ENCODE data around the gene CBFA2T2. TPM values are rescaled to one million over a fixed set of nuclear protein-coding genes. Genes with fewer than 3 reads are reported as not detected.
A peak's percentile ranks its signal among the peaks of the same experiment; 100 is the strongest.
"Not testable (repeated sequence)": the region's sequence is repeated elsewhere in the genome, so short reads cannot be mapped to it uniquely, and the experiment has no call there.

CBFA2T2 gene
- total and polyA plus RNA-seq, 10 of the 15 experiments (the other 5 are each of a cell fraction or from before 2014, with no cell fraction given), result 0.61 to 8.6 (median 5.5) TPM

- no peak overlapping the region for H2AFZ ChIP-seq (ENCODE audit: control insufficient read depth, low read depth, low read length)
- 24% methylated on average over 4 of the region's 4 CpGs for WGBS (ENCODE audit: insufficient coverage, insufficient replicate concordance, low lambda C conversion rate, missing lambda C conversion rate)
- no peak for TF ChIP-seq PAX8 (IDR thresholded peaks at IDR 0.05)
- H3K27me3 ChIP-seq (replicated peaks in 1 of 2; ENCODE audit: control insufficient read depth in 2 of 2, insufficient read depth in 2 of 2, low read length in 1 of 2), result no peaks in the 10 kb centered on the region
- ChIA-PET SMC1A (ENCODE audit: uncharacterized antibody, unreplicated experiment) (interaction anchor here (1.3 kb wide), 1 partner anchor 10 kb away, joined by 3 read pairs; no protein-coding TSS in a partner anchor), RAD21 (ENCODE audit: unreplicated experiment) (interaction anchor here (1.7 kb wide), 1 partner anchor 661 kb away, joined by 3 read pairs; the partner anchor contains the start of gene EIF2S2), POLR2A (no interaction called here), CTCF (no interaction called here)
- H3K79me2 ChIP-seq (ENCODE audit: control insufficient read depth, insufficient read depth, low read length), result no peaks in the 10 kb centered on the region
- H3K36me3 ChIP-seq (ENCODE audit: control insufficient read depth in 2 of 2, insufficient read depth in 2 of 2, low read length in 1 of 2), result no peaks in the 10 kb centered on the region
- no peaks in the 10 kb centered on the region for H3K4me1 ChIP-seq (ENCODE audit: control insufficient read depth, insufficient read depth, low read length)
- no peak overlapping the region for H3K27ac ChIP-seq (ENCODE audit: control insufficient read depth, insufficient read depth)
- ATAC-seq (no peak), FAIRE-seq (no peak), DNase-seq (ENCODE audit: low read depth, low spot score) (no peak)
- no peak overlapping the region for H3K4me2 ChIP-seq (ENCODE audit: control insufficient read depth, insufficient read depth)
- no peak overlapping the region for H3K9ac ChIP-seq (ENCODE audit: control insufficient read depth, insufficient read depth, low read length)
- BruUV-seq (replicated peaks), result no TSS peak
- in situ Hi-C loops (cut with MboI), result loop anchor here (5.0 kb wide), 1 partner anchor 201 kb away; no protein-coding TSS in a partner anchor
- no peaks in the 10 kb centered on the region; the same call in 1 of the 2 replicates for H4K20me1 ChIP-seq (ENCODE audit: control insufficient read depth, insufficient read depth)
- intact Hi-C loops (cut with micrococcal nuclease; ENCODE audit: unreplicated experiment), result no loop called here
- H3K4me3 ChIP-seq, result no peak overlapping the region
- H3K9me3 ChIP-seq (replicated peaks; ENCODE audit: control insufficient read depth, insufficient read depth, low read length), result no peaks in the 10 kb centered on the region; the same call in 2 of the 3 replicates
These were observed 39.0 kb upstream of the CBFA2T2 start for GRCh38 chr20:33450867-33451266.

- H2AFZ ChIP-seq (ENCODE audit: control insufficient read depth, low read depth, low read length); H3K27ac ChIP-seq (ENCODE audit: control insufficient read depth, insufficient read depth); H3K27me3 ChIP-seq (replicated peaks in 1 of 2; ENCODE audit: control insufficient read depth in 2 of 2, insufficient read depth in 2 of 2, low read length in 1 of 2); H3K4me1 ChIP-seq (ENCODE audit: control insufficient read depth, insufficient read depth, low read length); H3K79me2 ChIP-seq (ENCODE audit: control insufficient read depth, insufficient read depth, low read length); BruUV-seq (replicated peaks); H3K36me3 ChIP-seq (ENCODE audit: control insufficient read depth in 2 of 2, insufficient read depth in 2 of 2, low read length in 1 of 2); in situ Hi-C loops (cut with MboI); H3K9me3 ChIP-seq (replicated peaks; ENCODE audit: control insufficient read depth, insufficient read depth, low read length); H3K4me2 ChIP-seq (ENCODE audit: control insufficient read depth, insufficient read depth); H3K4me3 ChIP-seq; H4K20me1 ChIP-seq (ENCODE audit: control insufficient read depth, insufficient read depth); H3K9ac ChIP-seq (ENCODE audit: control insufficient read depth, insufficient read depth, low read length): not testable (repeated sequence)
- ChIA-PET SMC1A (ENCODE audit: uncharacterized antibody, unreplicated experiment) (interaction anchor here (1.1 to 1.4 kb wide), 3 partner anchors 197 to 211 kb away, joined by 4 to 8 read pairs (median 7); no protein-coding TSS in a partner anchor), CTCF (interaction anchor here (0.6 to 3.0 kb wide), 12 partner anchors 12 to 248 kb away, joined by 3 to 43 read pairs (median 4); partner anchors contain the start of gene ACTL10), POLR2A (interaction anchor here (0.7 kb wide), 2 partner anchors 33 to 210 kb away, joined by 3 to 5 read pairs; partner anchors contain the start of gene CBFA2T2), RAD21 (ENCODE audit: unreplicated experiment) (interaction anchor here (0.7 to 2.9 kb wide), 3 partner anchors 33 to 211 kb away, joined by 3 to 25 read pairs (median 3); partner anchors contain the start of genes ACTL10 and CBFA2T2)
- ATAC-seq (peak; percentile 99), DNase-seq (ENCODE audit: low read depth, low spot score) (peak; percentile 41), FAIRE-seq (peak; percentile 86)
- 20% methylated on average over 5 of the region's 6 CpGs for WGBS (ENCODE audit: insufficient coverage, insufficient replicate concordance, low lambda C conversion rate, missing lambda C conversion rate)
- intact Hi-C loops (cut with micrococcal nuclease; ENCODE audit: unreplicated experiment), result loop anchor here (5.0 kb wide), 1 partner anchor 275 kb away; the partner anchor contains the start of gene ZNF341
- TF ChIP-seq STAT1 (conservative IDR thresholded peaks at IDR 0.05) (peak; percentile 71; the same call in 1 of the 2 replicates), YY1 (IDR thresholded peaks at IDR 0.05; ENCODE audit: low read depth, low read length) (peak; percentile 83), SMARCA5 (IDR thresholded peaks at IDR 0.05) (peak; percentile 38; the same call in 1 of the 2 replicates), IRF4 (IDR thresholded peaks at IDR 0.05; ENCODE audit: low read depth, low read length) (peak; percentile 37; the same call in 1 of the 2 replicates), IRF3 (IDR thresholded peaks at IDR 0.05) (0 out of 2 replicates have a peak, but pooled peaks have one; percentile 19), POU2F2 (IDR thresholded peaks at IDR 0.05; ENCODE audit: borderline replicate concordance, low read depth, low read length) (peak; percentile 62; the same call in 1 of the 3 replicates), IKZF2 (IDR thresholded peaks at IDR 0.05) (peak; percentile 73 to 83), NR2F1 (conservative IDR thresholded peaks at IDR 0.05) (peak; percentile 88), IKZF1 (conservative IDR thresholded peaks at IDR 0.05) (peak; percentile 84; the same call in 1 of the 2 replicates), RB1 (IDR thresholded peaks at IDR 0.05; ENCODE audit: borderline replicate concordance) (peak; percentile 67; the same call in 1 of the 2 replicates), TCF12 (IDR thresholded peaks at IDR 0.05; ENCODE audit: low read depth, low read length) (peak; percentile 24; the same call in 1 of the 2 replicates), BHLHE40 (IDR thresholded peaks at IDR 0.05; ENCODE audit: borderline replicate concordance in 1 of 2, low read depth in 2 of 2, low read length in 1 of 2) (peak; percentile 24 to 27; a peak in 1 of 4 replicates), ZNF207 (IDR thresholded peaks at IDR 0.05; ENCODE audit: borderline replicate concordance) (peak; percentile 56; the same call in 1 of the 2 replicates), RAD21 (IDR thresholded peaks at IDR 0.05; ENCODE audit: insufficient read depth, low read depth, low read length) (peak; percentile 99), EED (IDR thresholded peaks at IDR 0.05; ENCODE audit: low read depth) (peak; percentile 66; the same call in 1 of the 2 replicates)
These were observed 32.8 kb upstream of the CBFA2T2 start for GRCh38 chr20:33456916-33457642.
